ENCODE results near the gene CD99. TPM values are rescaled to one million over a fixed set of nuclear protein-coding genes. Genes with fewer than 3 reads are reported as not detected.
"Not testable (repeated sequence)": the region's sequence is repeated elsewhere in the genome, so short reads cannot be mapped to it uniquely, and the experiment has no call there.

The CD99 gene
- polyA plus RNA-seq, 2 donors, result 133 to 198 TPM

DNA sequence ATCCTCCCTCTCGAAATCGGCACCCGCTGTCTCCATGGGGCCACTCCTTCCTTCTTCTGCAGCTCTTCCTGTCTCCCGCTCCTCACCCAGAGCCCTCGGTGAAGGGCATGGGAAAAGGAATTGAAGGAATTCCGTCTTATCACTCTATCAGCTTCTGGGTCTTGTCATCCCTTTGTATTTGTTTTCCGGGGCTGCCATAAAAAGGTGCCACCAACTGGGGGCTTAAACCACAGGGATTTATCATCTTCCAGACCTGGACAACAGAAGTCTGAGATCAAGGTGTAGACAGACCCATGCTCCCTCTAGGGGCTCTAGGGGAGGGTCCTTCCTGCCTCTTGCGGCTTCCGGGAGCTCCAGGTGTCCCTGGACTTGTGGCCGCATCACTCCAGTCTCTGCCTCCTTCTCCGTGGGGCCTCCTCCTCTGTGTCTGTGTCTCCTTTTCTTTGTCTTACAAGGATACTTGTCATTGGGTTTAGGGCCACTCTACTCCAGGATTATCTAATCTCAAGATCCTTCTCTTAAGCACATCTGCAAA, 24.0 kb downstream of the CD99 start:
- Histone ChIP-seq H3K27me3 (ENCODE audit: control insufficient read depth in 1 of 2, insufficient read depth in 2 of 2, low read length in 2 of 2) (no peaks in the 10 kb centered on the region), H3K4me1 (ENCODE audit: control insufficient read depth in 2 of 2, insufficient read depth in 2 of 2, low read length in 1 of 2) (no peaks in the 10 kb centered on the region), H3K9me3 (ENCODE audit: control insufficient read depth in 2 of 2, insufficient read depth in 1 of 2, low read depth in 1 of 2, low read length in 1 of 2) (no peaks in the 10 kb centered on the region), H3K36me3 (ENCODE audit: control insufficient read depth in 2 of 2, insufficient read depth in 2 of 2, low read length in 1 of 2) (peaks cover 13 to 28% of the 10 kb centered on the region in 2 donors), H3K4me3 (ENCODE audit: low read depth in 1 of 2, low read length in 2 of 2) (no peak overlapping the region), H3K27ac (ENCODE audit: low read depth in 2 of 2, low read length in 1 of 2) (no peak overlapping the region)
- 90 to 91% methylated on average over 11 of the region's 11 CpGs for WGBS, 2 donors

DNA sequence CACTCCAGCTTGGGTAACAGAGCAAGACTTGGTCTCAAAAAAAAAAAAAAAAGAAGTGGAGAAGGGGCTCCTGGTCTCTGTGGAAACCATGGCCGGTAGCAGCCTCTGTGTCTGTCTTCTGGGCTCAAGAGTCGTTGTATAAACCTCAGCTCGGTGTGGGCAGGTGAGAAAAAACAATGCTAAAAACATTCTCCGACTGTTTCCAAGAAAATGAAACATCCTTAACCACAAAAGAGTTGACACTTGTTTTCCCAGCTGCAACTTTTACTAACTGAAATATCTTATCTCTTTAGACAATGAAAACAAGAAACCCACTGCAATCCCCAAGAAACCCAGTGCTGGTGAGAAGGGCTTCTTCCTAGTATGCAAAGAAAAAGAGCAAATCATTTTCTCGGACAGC, 26.2 kb downstream of the CD99 start:
- Histone ChIP-seq H3K27ac (ENCODE audit: low read depth in 2 of 2, low read length in 1 of 2) (no peak overlapping the region), H3K27me3 (ENCODE audit: control insufficient read depth in 1 of 2, insufficient read depth in 2 of 2, low read length in 2 of 2) (no peaks in the 10 kb centered on the region), H3K4me1 (ENCODE audit: control insufficient read depth in 2 of 2, insufficient read depth in 2 of 2, low read length in 1 of 2) (no peaks in the 10 kb centered on the region), H3K9me3 (ENCODE audit: control insufficient read depth in 2 of 2, insufficient read depth in 1 of 2, low read depth in 1 of 2, low read length in 1 of 2) (no peaks in the 10 kb centered on the region), H3K4me3 (ENCODE audit: low read depth in 1 of 2, low read length in 2 of 2) (no peak overlapping the region), H3K36me3 (ENCODE audit: control insufficient read depth in 2 of 2, insufficient read depth in 2 of 2, low read length in 1 of 2) (peaks cover 13 to 30% of the 10 kb centered on the region in 2 donors)
- WGBS, 2 donors, result 76 to 82% methylated on average over 5 of the region's 5 CpGs

DNA sequence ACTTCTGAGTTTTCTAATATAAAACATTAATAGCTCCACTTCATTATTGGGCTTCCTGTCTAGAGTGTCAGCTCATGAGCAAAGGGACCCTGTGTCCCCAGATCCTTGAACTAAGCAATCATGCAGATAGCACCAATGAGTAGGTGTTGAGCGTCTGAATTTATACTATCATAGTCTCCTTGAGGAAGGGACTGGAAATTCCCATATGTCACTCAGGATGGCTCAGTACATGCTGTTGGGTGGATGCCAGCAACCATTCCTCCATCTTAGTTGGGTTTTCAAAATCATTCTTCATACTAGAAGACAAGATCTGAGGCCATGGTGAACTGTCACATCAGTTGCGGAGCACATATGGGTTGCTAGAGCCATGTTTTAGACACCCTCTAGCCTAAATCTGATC, 27.7 kb downstream of the CD99 start:
- H3K36me3 ChIP-seq (ENCODE audit: control insufficient read depth in 2 of 2, insufficient read depth in 2 of 2, low read length in 1 of 2), result peaks cover 14 to 32% of the 10 kb centered on the region in 2 donors
- WGBS, 2 donors, result 95 to 98% methylated on average over 2 of the region's 2 CpGs

DNA sequence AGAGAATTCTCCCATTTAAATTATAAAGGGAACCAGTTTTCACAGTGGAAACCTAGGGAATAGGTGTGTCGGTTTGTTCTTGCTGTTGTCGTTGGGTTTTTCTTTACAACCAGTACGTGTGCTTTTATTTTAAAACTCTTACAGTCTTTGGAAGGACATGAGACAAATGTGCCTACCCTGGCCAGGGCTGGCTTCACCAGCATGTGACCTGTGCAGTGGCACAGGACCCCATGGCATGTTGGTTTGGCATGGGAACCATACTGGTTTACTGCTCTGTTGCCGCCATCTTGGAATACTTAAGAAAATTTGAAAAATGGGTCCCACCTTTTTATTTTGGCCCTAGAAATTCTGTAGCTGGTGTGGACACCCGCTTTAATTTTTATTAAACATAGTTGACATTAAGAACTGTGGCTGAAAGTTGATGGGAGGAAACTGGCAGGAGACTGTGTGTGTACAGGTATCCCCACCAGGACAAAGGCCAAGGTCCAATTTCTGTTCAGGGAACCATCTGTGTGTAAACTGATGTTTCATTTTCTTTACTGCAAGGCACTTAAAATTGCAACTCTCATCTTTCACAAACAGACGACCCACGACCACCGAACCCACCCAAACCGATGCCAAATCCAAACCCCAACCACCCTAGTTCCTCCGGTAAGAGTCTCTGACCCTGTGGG, 28.8 kb downstream of the CD99 start:
- 95 to 97% methylated on average over 10 of the region's 10 CpGs for WGBS, 2 donors
- H3K36me3 ChIP-seq (ENCODE audit: control insufficient read depth in 2 of 2, insufficient read depth in 2 of 2, low read length in 1 of 2), result peaks cover 12 to 31% of the 10 kb centered on the region in 2 donors
- H3K9me3 ChIP-seq (ENCODE audit: control insufficient read depth in 2 of 2, insufficient read depth in 1 of 2, low read depth in 1 of 2, low read length in 1 of 2), result no peaks in the 10 kb centered on the region
- no peaks in the 10 kb centered on the region for H3K4me1 ChIP-seq (ENCODE audit: control insufficient read depth in 2 of 2, insufficient read depth in 2 of 2, low read length in 1 of 2)
- H3K27ac ChIP-seq (ENCODE audit: low read depth in 2 of 2, low read length in 1 of 2), result no peak overlapping the region
- H3K27me3 ChIP-seq (ENCODE audit: control insufficient read depth in 1 of 2, insufficient read depth in 2 of 2, low read length in 2 of 2), result no peaks in the 10 kb centered on the region
- no peak overlapping the region for H3K4me3 ChIP-seq (ENCODE audit: low read depth in 1 of 2, low read length in 2 of 2)

More for the DNA sequence above, 27.7 kb downstream of the CD99 start:
- no peak overlapping the region for H3K27ac ChIP-seq (ENCODE audit: low read depth in 2 of 2, low read length in 1 of 2)
- no peaks in the 10 kb centered on the region for H3K4me1 ChIP-seq (ENCODE audit: control insufficient read depth in 2 of 2, insufficient read depth in 2 of 2, low read length in 1 of 2)
- no peak overlapping the region for H3K4me3 ChIP-seq (ENCODE audit: low read depth in 1 of 2, low read length in 2 of 2)
- H3K27me3 ChIP-seq (ENCODE audit: control insufficient read depth in 1 of 2, insufficient read depth in 2 of 2, low read length in 2 of 2), result no peaks in the 10 kb centered on the region
- no peaks in the 10 kb centered on the region for H3K9me3 ChIP-seq (ENCODE audit: control insufficient read depth in 2 of 2, insufficient read depth in 1 of 2, low read depth in 1 of 2, low read length in 1 of 2)

DNA sequence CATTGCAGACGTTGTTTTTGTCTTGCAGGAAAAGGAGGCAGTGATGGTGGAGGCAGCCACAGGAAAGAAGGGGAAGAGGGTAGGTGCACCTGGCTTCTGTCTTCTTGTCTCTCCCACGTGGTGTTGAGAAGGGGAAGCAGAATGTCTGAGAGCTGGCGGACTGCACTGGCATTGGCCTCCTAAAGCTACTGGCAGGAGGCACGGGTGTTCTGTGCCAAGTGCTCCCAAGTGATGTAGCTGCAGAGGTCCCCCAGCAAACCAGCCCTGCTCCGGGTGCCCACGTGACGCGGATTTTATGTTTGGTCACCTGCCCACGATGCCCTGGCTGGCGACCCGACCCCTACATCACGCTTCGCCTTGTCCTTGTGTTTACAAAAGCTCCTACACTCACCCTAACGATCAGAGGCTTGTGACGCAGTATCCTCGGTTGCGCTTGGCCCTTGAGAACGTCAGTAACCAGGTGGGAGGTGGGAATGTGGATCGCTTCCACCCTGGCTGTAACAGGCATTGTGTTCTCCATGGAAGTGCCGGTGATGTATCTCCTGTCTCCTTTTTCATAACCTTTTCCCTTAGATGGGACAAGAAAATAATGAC, 32.3 kb downstream of the CD99 start:
- H3K9me3 ChIP-seq (ENCODE audit: control insufficient read depth in 2 of 2, insufficient read depth in 1 of 2, low read depth in 1 of 2, low read length in 1 of 2), result no peaks in the 10 kb centered on the region
- peaks cover 12 to 37% of the 10 kb centered on the region in 2 donors for H3K36me3 ChIP-seq (ENCODE audit: control insufficient read depth in 2 of 2, insufficient read depth in 2 of 2, low read length in 1 of 2)

DNA sequence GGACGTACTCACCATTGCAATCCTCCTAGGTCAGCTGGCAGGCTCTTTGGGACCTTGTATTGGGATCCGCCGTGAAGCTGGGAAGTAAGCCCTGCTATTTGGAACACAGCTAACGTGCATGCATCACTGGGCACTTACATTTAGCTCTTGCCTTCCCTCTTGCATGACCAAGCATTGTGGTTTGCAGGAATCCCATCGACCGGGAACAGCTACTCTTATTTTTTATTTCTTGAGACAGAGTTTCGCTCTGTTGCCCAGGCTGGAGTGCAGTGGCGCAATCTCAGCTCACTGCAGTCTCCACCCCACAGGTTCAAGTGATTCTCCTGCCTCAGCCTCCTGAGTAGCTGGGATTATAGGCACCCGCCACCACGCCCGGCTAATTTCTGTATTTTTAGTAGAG, 36.2 kb downstream of the CD99 start:
- not testable (repeated sequence) for H3K4me1 ChIP-seq (ENCODE audit: control insufficient read depth in 2 of 2, insufficient read depth in 2 of 2, low read length in 1 of 2); H3K9me3 ChIP-seq (ENCODE audit: control insufficient read depth in 2 of 2, insufficient read depth in 1 of 2, low read depth in 1 of 2, low read length in 1 of 2); H3K27me3 ChIP-seq (ENCODE audit: control insufficient read depth in 1 of 2, insufficient read depth in 2 of 2, low read length in 2 of 2); H3K4me3 ChIP-seq (ENCODE audit: low read depth in 1 of 2, low read length in 2 of 2); H3K27ac ChIP-seq (ENCODE audit: low read depth in 2 of 2, low read length in 1 of 2)
- H3K36me3 ChIP-seq (ENCODE audit: control insufficient read depth in 2 of 2, insufficient read depth in 2 of 2, low read length in 1 of 2), result peaks cover 15 to 32% of the 10 kb centered on the region in 2 donors
- WGBS, 2 donors, result 94 to 95% methylated on average over 11 of the region's 11 CpGs

More for the DNA sequence above, 32.3 kb downstream of the CD99 start:
- H3K27me3 ChIP-seq (ENCODE audit: control insufficient read depth in 1 of 2, insufficient read depth in 2 of 2, low read length in 2 of 2), result no peaks in the 10 kb centered on the region
- no peak overlapping the region for H3K27ac ChIP-seq (ENCODE audit: low read depth in 2 of 2, low read length in 1 of 2)
- H3K4me3 ChIP-seq (ENCODE audit: low read depth in 1 of 2, low read length in 2 of 2), result no peak overlapping the region
- 91% methylated on average over 20 of the region's 20 CpGs for WGBS, 2 donors
- no peaks in the 10 kb centered on the region for H3K4me1 ChIP-seq (ENCODE audit: control insufficient read depth in 2 of 2, insufficient read depth in 2 of 2, low read length in 1 of 2)

DNA sequence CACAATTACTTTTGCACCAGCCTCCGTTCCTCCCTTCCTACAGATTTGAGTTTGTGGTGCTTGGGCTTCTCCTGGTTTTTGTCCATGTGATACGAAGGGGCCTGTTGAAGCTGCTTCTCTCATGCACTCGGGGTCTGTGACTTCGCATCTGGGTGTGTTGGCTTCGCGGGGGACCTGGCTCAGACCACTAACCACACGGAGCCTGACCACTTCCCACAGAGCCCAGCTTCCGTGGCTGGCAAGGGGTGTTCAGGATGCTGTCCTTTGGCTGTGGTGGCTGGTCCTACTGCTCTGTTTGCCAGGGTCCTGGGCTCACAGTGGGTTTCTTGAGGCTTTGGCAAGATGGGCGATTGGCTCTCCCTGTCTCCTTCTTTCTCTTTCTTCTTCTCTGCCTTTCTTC, 41.0 kb downstream of the CD99 start:
- peaks cover 8 to 19% of the 10 kb centered on the region in 2 donors for H3K36me3 ChIP-seq (ENCODE audit: control insufficient read depth in 2 of 2, insufficient read depth in 2 of 2, low read length in 1 of 2)
- H3K4me3 ChIP-seq (ENCODE audit: low read depth in 1 of 2, low read length in 2 of 2), result no peak overlapping the region
- H3K27me3 ChIP-seq (ENCODE audit: control insufficient read depth in 1 of 2, insufficient read depth in 2 of 2, low read length in 2 of 2), result no peaks in the 10 kb centered on the region
- no peaks in the 10 kb centered on the region for H3K9me3 ChIP-seq (ENCODE audit: control insufficient read depth in 2 of 2, insufficient read depth in 1 of 2, low read depth in 1 of 2, low read length in 1 of 2)
- no peaks in the 10 kb centered on the region for H3K4me1 ChIP-seq (ENCODE audit: control insufficient read depth in 2 of 2, insufficient read depth in 2 of 2, low read length in 1 of 2)
- H3K27ac ChIP-seq (ENCODE audit: low read depth in 2 of 2, low read length in 1 of 2), result no peak overlapping the region
- WGBS, 2 donors, result 79 to 81% methylated on average over 9 of the region's 9 CpGs

DNA sequence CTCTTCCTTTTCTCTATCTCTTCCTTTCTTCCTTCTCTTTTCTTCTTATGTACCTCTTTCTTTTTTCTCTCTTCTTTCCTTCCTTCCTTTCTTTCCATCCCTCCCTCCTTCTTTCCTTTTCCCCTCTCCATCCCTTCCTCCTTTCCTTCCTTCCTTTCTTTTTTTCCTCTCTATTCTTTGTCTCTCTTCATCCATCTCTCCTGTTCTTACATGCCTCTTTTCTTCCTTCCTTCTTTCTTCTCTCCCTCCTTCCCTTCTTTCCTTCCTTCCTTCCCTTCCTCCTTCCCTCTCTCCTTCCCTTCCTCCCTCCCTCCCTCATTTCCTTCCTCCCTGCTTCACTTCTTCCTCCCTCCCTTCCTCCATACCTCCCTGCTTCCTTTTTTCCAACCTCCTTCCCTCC, 41.6 kb downstream of the CD99 start:
- Histone ChIP-seq H3K4me3 (ENCODE audit: low read depth in 1 of 2, low read length in 2 of 2) (no peak overlapping the region), H3K36me3 (ENCODE audit: control insufficient read depth in 2 of 2, insufficient read depth in 2 of 2, low read length in 1 of 2) (peaks cover 8 to 17% of the 10 kb centered on the region in 2 donors), H3K4me1 (ENCODE audit: control insufficient read depth in 2 of 2, insufficient read depth in 2 of 2, low read length in 1 of 2) (no peaks in the 10 kb centered on the region), H3K9me3 (ENCODE audit: control insufficient read depth in 2 of 2, insufficient read depth in 1 of 2, low read depth in 1 of 2, low read length in 1 of 2) (no peaks in the 10 kb centered on the region), H3K27ac (ENCODE audit: low read depth in 2 of 2, low read length in 1 of 2) (no peak overlapping the region), H3K27me3 (ENCODE audit: control insufficient read depth in 1 of 2, insufficient read depth in 2 of 2, low read length in 2 of 2) (no peaks in the 10 kb centered on the region)

DNA sequence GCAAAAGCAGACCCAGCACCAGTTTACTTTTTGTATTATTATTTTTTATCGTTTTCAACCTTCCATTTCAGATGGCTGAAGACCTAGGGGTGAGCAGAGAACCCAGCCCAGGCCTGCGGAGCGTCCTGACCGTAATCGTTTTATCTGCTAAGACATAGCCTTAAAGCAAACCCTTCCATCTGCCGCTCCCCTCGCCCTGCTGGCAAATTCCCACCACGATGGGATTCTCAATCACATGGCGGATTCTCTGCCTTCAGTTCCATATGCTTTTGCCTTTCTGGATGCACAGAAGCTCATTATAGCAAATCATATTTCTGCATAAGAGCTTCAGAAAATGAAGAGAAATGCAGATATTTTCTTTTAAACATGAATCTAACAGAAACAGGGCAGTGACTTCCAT, 42.2 kb downstream of the CD99 start:
- Histone ChIP-seq H3K36me3 (ENCODE audit: control insufficient read depth in 2 of 2, insufficient read depth in 2 of 2, low read length in 1 of 2) (peaks cover 8 to 21% of the 10 kb centered on the region in 2 donors), H3K9me3 (ENCODE audit: control insufficient read depth in 2 of 2, insufficient read depth in 1 of 2, low read depth in 1 of 2, low read length in 1 of 2) (no peaks in the 10 kb centered on the region), H3K27ac (ENCODE audit: low read depth in 2 of 2, low read length in 1 of 2) (no peak overlapping the region), H3K4me3 (ENCODE audit: low read depth in 1 of 2, low read length in 2 of 2) (no peak overlapping the region), H3K27me3 (ENCODE audit: control insufficient read depth in 1 of 2, insufficient read depth in 2 of 2, low read length in 2 of 2) (no peaks in the 10 kb centered on the region), H3K4me1 (ENCODE audit: control insufficient read depth in 2 of 2, insufficient read depth in 2 of 2, low read length in 1 of 2) (no peaks in the 10 kb centered on the region)
- whole genome bisulfite sequencing, 2 donors, result 94 to 95% methylated on average over 9 of the region's 9 CpGs

DNA sequence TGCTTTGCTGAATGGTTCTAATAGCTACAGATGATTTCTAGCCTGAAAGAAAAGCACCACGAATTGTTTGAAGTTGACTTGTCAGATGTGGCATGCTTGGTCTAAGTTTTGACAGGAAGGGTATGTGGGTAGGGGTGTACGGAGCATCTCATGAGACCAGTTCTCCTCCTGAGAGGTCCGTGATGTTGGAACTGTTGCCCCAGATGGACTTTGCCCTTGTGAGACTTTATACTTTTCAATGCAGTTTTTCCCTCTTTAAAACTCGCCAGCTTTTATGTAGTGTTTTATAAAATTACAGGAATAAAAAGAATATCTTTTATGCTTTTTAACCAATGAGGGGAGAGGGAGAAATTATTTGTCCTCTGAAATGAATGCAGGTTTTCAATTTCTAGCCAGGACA, 44.2 kb downstream of the CD99 start:
- Histone ChIP-seq H3K4me1 (ENCODE audit: control insufficient read depth in 2 of 2, insufficient read depth in 2 of 2, low read length in 1 of 2) (no peaks in the 10 kb centered on the region), H3K9me3 (ENCODE audit: control insufficient read depth in 2 of 2, insufficient read depth in 1 of 2, low read depth in 1 of 2, low read length in 1 of 2) (no peaks in the 10 kb centered on the region), H3K36me3 (ENCODE audit: control insufficient read depth in 2 of 2, insufficient read depth in 2 of 2, low read length in 1 of 2) (peaks cover 0 to 21% of the 10 kb centered on the region in 2 donors), H3K4me3 (ENCODE audit: low read depth in 1 of 2, low read length in 2 of 2) (no peak overlapping the region), H3K27me3 (ENCODE audit: control insufficient read depth in 1 of 2, insufficient read depth in 2 of 2, low read length in 2 of 2) (no peaks in the 10 kb centered on the region), H3K27ac (ENCODE audit: low read depth in 2 of 2, low read length in 1 of 2) (no peak overlapping the region)
- WGBS, 2 donors, result 92 to 97% methylated on average over 4 of the region's 4 CpGs

All from esophagus (tissue), 2 donors.